Heart right ventricle (tissue), 16 donors: ENCODE results near the gene SPEN. TPM values are rescaled to one million over a fixed set of nuclear protein-coding genes. Genes with fewer than 3 reads are reported as not detected.
A peak's percentile ranks its signal among the peaks of the same experiment; 100 is the strongest.

Source experiments
- ATAC-seq, 8 donors: fragments of 200-7000 bp; cut with Tn5 transposase; one replicate each; pipeline ENCODE4 v1.9.1; 2020; ENCODE audit warnings: mild to moderate bottlenecking in 8 of 8, moderate library complexity in 8 of 8, moderate number of reproducible peaks in 1 of 8
- DNase-seq, 2 donors: peaks; one replicate each; pipeline ENCODE4 v3.0.0-alpha.2; 2020
- H3K27ac ChIP-seq, 10 donors: fragments of 200-600 bp; sonication (generic) in 2 of 10; one replicate each; pipeline versions ENCODE4 v1.5.0 to v1.8.0; 2020 to 2022; ENCODE audit warnings: mild to moderate bottlenecking in 3 of 10
- H3K27me3 ChIP-seq, 7 donors: fragments of 200-600 bp; one replicate each; pipeline ENCODE4 v1.8.0; 2021 to 2022; ENCODE audit warnings: mild to moderate bottlenecking in 2 of 7
- H3K36me3 ChIP-seq, 9 donors: fragments of 200-600 bp; sonication (generic) in 1 of 9; one replicate each; pipeline versions ENCODE4 v1.5.0 to v1.8.0; 2020 to 2022; ENCODE audit warnings: mild to moderate bottlenecking in 2 of 9
- H3K4me1 ChIP-seq, 9 donors: fragments of 200-600 bp; sonication (generic) in 1 of 9; one replicate each; pipeline versions ENCODE4 v1.5.0 to v1.8.0; 2020 to 2022; ENCODE audit warnings: mild to moderate bottlenecking in 4 of 9
- H3K4me3 ChIP-seq, 10 donors: fragments of 200-600 bp; sonication (generic) in 2 of 10; one replicate each; pipeline versions ENCODE4 v1.5.0 to v1.8.0; 2020 to 2022; ENCODE audit warnings: mild to moderate bottlenecking in 7 of 10, moderate library complexity in 2 of 10
- H3K9me3 ChIP-seq, 11 donors: fragments of 200-600 bp in 10 of 11; sonication (generic) in 2 of 11; one replicate each; pipeline versions ENCODE4 v1.5.0 to v1.8.0; 2013 to 2022; ENCODE audit warnings: mild to moderate bottlenecking in 2 of 11, control low read depth in 1 of 11, moderate library complexity in 1 of 11
- WGBS, 2 donors: extraction: QIAGEN DNeasy Blood & Tissue Kit; methylation state at CpG; one replicate each; pipeline ENCODE4 v1.1.7; 2013; ENCODE audit warnings: inconsistent platforms in 1 of 2; 5-methylcytosine and 5-hydroxymethylcytosine counted together
- intact Hi-C, 10 donors: fragments of 100-400 bp; cut with DNase I; formaldehyde crosslinking; loops; one replicate each; pipeline versions ENCODE4 v1.11.1 to v1.14.2; 2022
- polyA plus RNA-seq, 2 donors: library from polyadenylated mRNA; stranded (reverse); fragments of 200-250 nt; gene quantifications; one replicate each; pipeline ENCODE4 v1.2.3, GENCODE V29; 2013
- total RNA-seq, 10 donors: library from RNA; stranded (reverse); fragmentation: NEBNext Ultra II Directional in 3 of 10; extraction: Animal tissue kit (Norgen Biotek cat#: 25700) in 3 of 10; gene quantifications; one replicate each; pipeline versions ENCODE4 v1.2.1 to v1.2.4, GENCODE V29; 2021 to 2023
- TF ChIP-seq, protein P1 (sequence below), 9 donors: fragments of 200-600 bp; sonication (generic) in 2 of 9; IDR thresholded peaks; one replicate each; pipeline versions ENCODE4 v1.5.0 to v1.8.0; 2021 to 2022; ENCODE audit warnings: antibody characterized with exemption in 9 of 9, mild to moderate bottlenecking in 5 of 9, moderate library complexity in 1 of 9
- donor health status: Arrhythmogenic right ventricular cardiomyopathy.
- donor health status: ischemic (EF 13 %, LVEDD 7.1; RV severe dilation, severe dysfunction).
- donor health status: healthy with polysubstance abuse.
- donor health status: DM: no; HTN: yes; CAD: no.
- donor health status: DM: no; HTN: no; CAD: no.
- donor health status: ischemic (EF 25% LVEDD 6.9; RV normal size, moderate dysfunction).
- donor health status: ischemic (EF 25% LVEDD 5.7; RV mildly dilated, moderate dysfunction).
- donor health status: healthy.
- donor health status: DM: yes; HTN: yes; CAD: no.
- donor health status: Ischemic cardiomyopathy.
- donor health status: ischemic (EF 35%, LVEDD 5.7; RV mildly dilated, moderate dysfunction).
- donor health status: nonischemic (EF 11% LVEDD 7.7; RV severe dilation, severe dysfunction).
- donor health status: DM: yes; HTN: yes; CAD: no.
- donor health status: PGD.
- donor health status: ischemic (EF 29% LVEDD 5.4; RV normal size, mild dysfunction).
- donor health status: nonischemic (EF 23%, LVEDD 6.1; RV moderate dilation, normal function).

The SPEN gene
- total and polyA plus RNA-seq, 12 donors, result 11.2 to 34.4 (median 27.1) TPM

DNA sequence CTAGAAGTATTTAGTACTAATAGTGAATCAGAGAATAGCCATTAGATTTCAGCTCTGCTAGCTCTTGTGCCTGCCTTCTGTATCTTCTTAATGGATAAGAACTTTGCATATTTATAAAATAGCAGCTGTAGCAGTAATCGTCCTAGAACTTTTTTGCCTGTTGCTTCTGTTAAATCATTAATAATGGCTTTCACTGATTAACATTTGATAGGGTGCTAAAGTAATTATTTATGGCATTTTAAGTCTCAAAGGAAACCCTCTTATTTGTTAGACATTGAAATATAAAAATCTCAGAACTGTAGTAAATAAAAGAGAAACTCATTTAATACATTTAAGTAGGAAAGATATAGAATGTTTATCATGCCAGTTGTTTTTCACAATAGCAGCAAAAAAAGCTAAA lies 27.0 kb downstream of the SPEN start:
- H3K9me3 ChIP-seq, result no peaks in the 10 kb centered on the region
- no peak overlapping the region for H3K27ac ChIP-seq
- DNase-seq (no peak), ATAC-seq (no peak)
- H3K4me3 ChIP-seq, result no peak overlapping the region
- TF ChIP-seq, protein P1, sequence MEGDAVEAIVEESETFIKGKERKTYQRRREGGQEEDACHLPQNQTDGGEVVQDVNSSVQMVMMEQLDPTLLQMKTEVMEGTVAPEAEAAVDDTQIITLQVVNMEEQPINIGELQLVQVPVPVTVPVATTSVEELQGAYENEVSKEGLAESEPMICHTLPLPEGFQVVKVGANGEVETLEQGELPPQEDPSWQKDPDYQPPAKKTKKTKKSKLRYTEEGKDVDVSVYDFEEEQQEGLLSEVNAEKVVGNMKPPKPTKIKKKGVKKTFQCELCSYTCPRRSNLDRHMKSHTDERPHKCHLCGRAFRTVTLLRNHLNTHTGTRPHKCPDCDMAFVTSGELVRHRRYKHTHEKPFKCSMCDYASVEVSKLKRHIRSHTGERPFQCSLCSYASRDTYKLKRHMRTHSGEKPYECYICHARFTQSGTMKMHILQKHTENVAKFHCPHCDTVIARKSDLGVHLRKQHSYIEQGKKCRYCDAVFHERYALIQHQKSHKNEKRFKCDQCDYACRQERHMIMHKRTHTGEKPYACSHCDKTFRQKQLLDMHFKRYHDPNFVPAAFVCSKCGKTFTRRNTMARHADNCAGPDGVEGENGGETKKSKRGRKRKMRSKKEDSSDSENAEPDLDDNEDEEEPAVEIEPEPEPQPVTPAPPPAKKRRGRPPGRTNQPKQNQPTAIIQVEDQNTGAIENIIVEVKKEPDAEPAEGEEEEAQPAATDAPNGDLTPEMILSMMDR (IDR thresholded peaks at IDR 0.05), result no peak
- 56 to 81% methylated on average over 1 of the region's 1 CpG for WGBS, 2 donors
- H3K27me3 ChIP-seq, result no peaks in the 10 kb centered on the region
- H3K36me3 ChIP-seq, result peaks cover 0 to 64% (median 6%) of the 10 kb centered on the region in 9 donors
- intact Hi-C loops, result no loop called here
- H3K4me1 ChIP-seq, result peaks cover 2 to 38% (median 15%) of the 10 kb centered on the region in 9 donors

DNA sequence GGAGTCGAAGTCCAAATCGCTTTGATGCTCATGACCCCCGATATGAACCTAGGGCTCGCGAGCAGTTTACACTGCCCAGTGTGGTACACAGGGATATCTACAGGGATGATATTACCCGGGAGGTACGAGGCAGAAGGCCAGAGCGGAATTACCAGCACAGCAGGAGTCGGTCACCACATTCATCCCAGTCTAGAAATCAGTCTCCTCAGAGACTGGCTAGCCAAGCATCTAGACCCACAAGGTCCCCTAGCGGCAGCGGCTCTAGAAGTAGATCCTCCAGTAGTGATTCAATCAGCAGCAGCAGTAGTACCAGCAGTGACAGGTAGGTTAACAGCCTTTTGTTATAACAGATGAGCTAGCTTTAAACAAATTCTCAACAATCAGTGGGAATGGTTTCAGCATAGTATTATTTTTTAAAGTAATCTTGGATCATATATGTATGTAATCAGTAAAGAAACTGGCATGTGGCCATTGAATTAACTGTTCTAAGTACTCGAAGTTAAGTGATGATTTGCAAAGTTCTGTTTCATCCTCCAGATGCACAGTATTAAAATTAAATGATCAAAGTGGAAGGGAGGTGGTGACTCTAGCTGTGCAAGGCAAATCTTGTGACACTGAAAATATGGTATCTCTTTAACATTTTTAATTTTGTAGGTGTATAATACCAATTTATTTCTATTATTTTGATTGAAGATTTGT lies 29.0 kb downstream of the SPEN start:
- ATAC-seq, result no peak
- intact Hi-C loops, result no loop called here
- no peak overlapping the region for H3K4me3 ChIP-seq
- H3K9me3 ChIP-seq, result no peaks in the 10 kb centered on the region
- no peak overlapping the region for H3K27ac ChIP-seq
- H3K36me3 ChIP-seq, result peaks cover 0 to 70% (median 6%) of the 10 kb centered on the region in 9 donors
- 91 to 92% methylated on average over 12 of the region's 12 CpGs for WGBS, 2 donors
- peaks cover 0 to 37% (median 8%) of the 10 kb centered on the region in 9 donors for H3K4me1 ChIP-seq
- no peaks in the 10 kb centered on the region for H3K27me3 ChIP-seq
- TF ChIP-seq, protein P1 (IDR thresholded peaks at IDR 0.05), result no peak
- DNase-seq, result no peak

DNA sequence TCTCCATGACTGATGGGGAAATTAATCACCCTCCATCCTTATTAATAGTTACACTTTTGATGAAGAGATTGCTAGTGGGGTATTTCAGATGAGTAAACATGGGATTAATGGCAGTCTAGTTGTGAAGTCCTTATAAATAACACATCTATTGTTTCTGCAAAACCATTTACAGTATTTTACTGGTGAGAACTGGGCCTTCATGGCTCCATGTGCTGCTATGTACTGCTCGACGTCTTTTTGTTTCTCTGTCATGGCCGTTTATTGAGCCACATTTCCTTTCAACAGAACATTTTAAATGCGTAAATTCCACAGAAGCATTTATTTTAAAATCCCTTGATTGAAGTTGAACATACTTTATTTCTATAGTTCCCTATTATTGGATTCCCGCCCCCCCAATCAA lies 34.5 kb downstream of the SPEN start:
- Histone ChIP-seq H3K27me3 (no peaks in the 10 kb centered on the region), H3K4me3 (no peak overlapping the region), H3K4me1 (peaks cover 5 to 60% (median 37%) of the 10 kb centered on the region in 9 donors), H3K9me3 (no peaks in the 10 kb centered on the region), H3K27ac (no peak overlapping the region), H3K36me3 (peaks cover 0 to 39% (median 0%) of the 10 kb centered on the region in 9 donors)
- no peak for ATAC-seq
- WGBS, 2 donors, result 91% methylated on average over 5 of the region's 5 CpGs
- TF ChIP-seq, protein P1 (IDR thresholded peaks at IDR 0.05), result no peak
- DNase-seq, result no peak
- intact Hi-C loops, result loop anchor here in 3 of 10 donors (5.0 to 10.0 kb wide), 2 partner anchors 35 to 47 kb away; partner anchors contain the start of gene SPEN (in 1 of the 3)

DNA sequence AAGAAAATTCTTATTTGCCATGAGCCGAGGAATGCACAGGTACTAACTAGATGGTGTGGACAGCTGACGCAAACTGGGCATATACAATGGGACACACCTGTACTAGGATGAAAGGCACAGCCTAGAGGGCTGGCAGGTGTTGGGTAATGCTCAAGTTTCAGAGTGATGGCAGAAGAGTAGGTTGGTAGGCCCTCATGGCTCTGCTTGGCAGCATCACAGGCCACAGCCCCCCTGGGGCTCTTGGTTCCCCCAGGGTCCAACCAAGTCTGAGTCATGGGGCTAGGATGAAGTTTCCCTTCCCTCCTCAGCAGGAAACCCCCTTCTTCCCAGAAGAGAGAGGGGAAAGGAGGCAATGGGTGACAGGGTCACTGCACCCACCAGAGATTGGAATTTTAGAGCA lies 35.2 kb downstream of the SPEN start:
- H3K4me1 ChIP-seq, result peaks cover 4 to 67% (median 44%) of the 10 kb centered on the region in 9 donors
- no peak overlapping the region for H3K4me3 ChIP-seq
- 98% methylated on average over 2 of the region's 2 CpGs for WGBS, 2 donors
- H3K27me3 ChIP-seq, result no peaks in the 10 kb centered on the region
- peaks cover 0 to 31% (median 0%) of the 10 kb centered on the region in 9 donors for H3K36me3 ChIP-seq
- H3K27ac ChIP-seq, result peak overlapping the region in 1 of 10 donors; percentile 22
- TF ChIP-seq, protein P1 (IDR thresholded peaks at IDR 0.05), result no peak
- ATAC-seq (no peak), DNase-seq (no peak)
- intact Hi-C loops, result loop anchor here in 3 of 10 donors (5.0 to 10.0 kb wide), 2 partner anchors 35 to 48 kb away; partner anchors contain the start of gene SPEN (in 1 of the 3)
- H3K9me3 ChIP-seq, result no peaks in the 10 kb centered on the region
